ENCODE measurements around the gene APLP2. TPM values are rescaled to one million over a fixed set of nuclear protein-coding genes. Genes with fewer than 3 reads are reported as not detected.
"Not testable (repeated sequence)": the region's sequence is repeated elsewhere in the genome, so short reads cannot be mapped to it uniquely, and the experiment has no call there.

APLP2 gene
- total RNA-seq, 2 donors from 2014 or later, result 326 to 454 TPM

- Histone ChIP-seq H3K27ac (no peak overlapping the region), H3K27me3 (no peaks in the 10 kb centered on the region), H3K36me3 (no peaks in the 10 kb centered on the region), H3K9me3 (no peaks in the 10 kb centered on the region), H3K4me1 (no peaks in the 10 kb centered on the region), H3K4me3 (no peak overlapping the region)
- TF ChIP-seq CTCF (IDR thresholded peaks at IDR 0.05), result no peak
- DNase-seq (ENCODE audit: low spot score), result no peak
These were observed 119.1 kb downstream of the APLP2 start for GRCh38 chr11:130188585-130189347.

- H3K27ac ChIP-seq, result no peak overlapping the region
- H3K9me3 ChIP-seq, result no peaks in the 10 kb centered on the region
- H3K4me1 ChIP-seq, result no peaks in the 10 kb centered on the region
- H3K27me3 ChIP-seq, result no peaks in the 10 kb centered on the region
- DNase-seq (ENCODE audit: low spot score), result no peak
- H3K4me3 ChIP-seq, result no peak overlapping the region
- no peak for TF ChIP-seq CTCF (IDR thresholded peaks at IDR 0.05)
- H3K36me3 ChIP-seq, result no peaks in the 10 kb centered on the region
These were observed 120.0 kb downstream of the APLP2 start for GRCh38 chr11:130189492-130190210.

- no peak overlapping the region for H3K27ac ChIP-seq
- H3K4me3 ChIP-seq, result no peak overlapping the region
- no peak for DNase-seq (ENCODE audit: low spot score)
- H3K36me3 ChIP-seq, result no peaks in the 10 kb centered on the region
- H3K4me1 ChIP-seq, result no peaks in the 10 kb centered on the region
- no peaks in the 10 kb centered on the region for H3K27me3 ChIP-seq
- no peaks in the 10 kb centered on the region for H3K9me3 ChIP-seq
- no peak for TF ChIP-seq CTCF (IDR thresholded peaks at IDR 0.05)
These were observed 120.7 kb downstream of the APLP2 start for GRCh38 chr11:130190371-130190881.

GRCh38 chr11:130191896-130192295 lies 122.2 kb downstream of the APLP2 start:
- Histone ChIP-seq H3K27ac (no peak overlapping the region), H3K36me3 (no peaks in the 10 kb centered on the region), H3K4me1 (no peaks in the 10 kb centered on the region), H3K27me3 (no peaks in the 10 kb centered on the region), H3K9me3 (no peaks in the 10 kb centered on the region), H3K4me3 (no peak overlapping the region)
- DNase-seq (ENCODE audit: low spot score), result no peak
- no peak for TF ChIP-seq CTCF (IDR thresholded peaks at IDR 0.05)

- no peak for DNase-seq (ENCODE audit: low spot score)
- H3K36me3 ChIP-seq, result no peaks in the 10 kb centered on the region
- no peaks in the 10 kb centered on the region for H3K4me1 ChIP-seq
- H3K4me3 ChIP-seq, result no peak overlapping the region
- no peak overlapping the region for H3K27ac ChIP-seq
- no peak for TF ChIP-seq CTCF (IDR thresholded peaks at IDR 0.05)
- no peaks in the 10 kb centered on the region for H3K9me3 ChIP-seq
- no peaks in the 10 kb centered on the region for H3K27me3 ChIP-seq
These were observed 123.2 kb downstream of the APLP2 start for GRCh38 chr11:130192845-130193267.

GRCh38 chr11:130193551-130193950 lies 123.9 kb downstream of the APLP2 start:
- H3K9me3 ChIP-seq; DNase-seq (ENCODE audit: low spot score); H3K27me3 ChIP-seq; H3K4me1 ChIP-seq; H3K36me3 ChIP-seq; H3K27ac ChIP-seq; H3K4me3 ChIP-seq: not testable (repeated sequence)

Data from right atrium auricular region (tissue), 2 donors.